Activated naive CD4-positive, alpha-beta T cell treated with anti-CD3 and anti-CD28 coated beads, Interleukin-2, amount 50 U/mL, for 72 hours (primary cell): ENCODE measurements around the gene NADSYN1. TPM values are rescaled to one million over a fixed set of nuclear protein-coding genes. Genes with fewer than 3 reads are reported as not detected.
"Not testable (repeated sequence)": the region's sequence is repeated elsewhere in the genome, so short reads cannot be mapped to it uniquely, and the experiment has no call there.

Source experiments
- ATAC-seq, 2 donors: fragments of 150-1000 bp; cut with Tn5 transposase; 2 replicates each; pipeline ENCODE4 v1.10.0; 2021; ENCODE audit warnings: mild to moderate bottlenecking in 2 of 2, moderate library complexity in 2 of 2
- DNase-seq, 2 donors: peaks; one replicate each; pipeline ENCODE4 v3.0.0; 2021 to 2022; ENCODE audit warnings: low spot score in 2 of 2
- H3K27ac Mint-ChIP-seq, 2 donors: one replicate each; pipeline ENCODE4 v1.8.0; 2022; ENCODE audit warnings: mild to moderate bottlenecking in 2 of 2, mixed read lengths in 2 of 2
- H3K36me3 Mint-ChIP-seq, 2 donors: one replicate each; pipeline ENCODE4 v1.8.0; 2022; ENCODE audit warnings: mixed read lengths in 2 of 2
- H3K9me3 Mint-ChIP-seq, 2 donors: one replicate each; pipeline ENCODE4 v1.8.0; 2022; ENCODE audit warnings: mixed read lengths in 2 of 2
- total RNA-seq, 2 donors: library from RNA; stranded (reverse); gene quantifications; one replicate each; pipeline ENCODE4 v1.2.3, GENCODE V29; 2022

Gene NADSYN1
- total RNA-seq, 2 donors from 2014 or later, result 102 to 135 TPM

DNA sequence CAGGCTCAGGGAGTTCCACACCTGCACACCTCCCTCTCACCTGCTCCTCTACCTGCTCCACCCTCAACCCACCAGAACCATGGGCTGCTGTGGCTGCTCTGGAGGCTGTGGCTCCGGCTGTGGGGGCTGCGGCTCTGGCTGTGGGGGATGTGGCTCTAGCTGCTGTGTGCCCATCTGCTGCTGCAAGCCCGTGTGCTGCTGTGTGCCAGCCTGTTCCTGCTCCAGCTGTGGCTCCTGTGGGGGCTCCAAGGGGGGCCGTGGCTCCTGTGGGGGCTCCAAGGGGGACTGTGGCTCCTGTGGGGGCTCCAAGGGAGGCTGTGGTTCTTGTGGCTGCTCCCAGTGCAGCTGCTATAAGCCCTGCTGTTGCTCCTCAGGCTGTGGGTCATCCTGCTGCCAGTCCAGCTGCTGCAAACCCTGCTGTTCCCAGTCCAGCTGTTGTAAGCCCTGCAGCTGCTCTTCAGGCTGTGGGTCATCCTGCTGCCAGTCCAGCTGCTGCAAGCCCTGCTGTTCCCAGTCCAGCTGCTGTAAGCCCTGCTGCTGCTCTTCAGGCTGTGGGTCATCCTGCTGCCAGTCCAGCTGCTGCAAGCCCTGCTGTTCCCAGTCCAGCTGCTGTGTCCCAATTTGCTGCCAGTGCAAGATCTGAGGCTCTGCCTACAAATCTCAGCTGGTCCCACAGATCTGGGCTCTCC lies 85.1 kb downstream of the NADSYN1 start, which contains the start of gene KRTAP5-8:
Gene KRTAP5-8, plus strand, starts transcription at position 49 of the 689 bp plus-strand sequence. Its CDS starts 31 bp downstream, at position 80.
- H3K36me3 Mint-ChIP-seq, result peaks cover 15 to 17% of the 10 kb centered on the region in 2 donors

DNA sequence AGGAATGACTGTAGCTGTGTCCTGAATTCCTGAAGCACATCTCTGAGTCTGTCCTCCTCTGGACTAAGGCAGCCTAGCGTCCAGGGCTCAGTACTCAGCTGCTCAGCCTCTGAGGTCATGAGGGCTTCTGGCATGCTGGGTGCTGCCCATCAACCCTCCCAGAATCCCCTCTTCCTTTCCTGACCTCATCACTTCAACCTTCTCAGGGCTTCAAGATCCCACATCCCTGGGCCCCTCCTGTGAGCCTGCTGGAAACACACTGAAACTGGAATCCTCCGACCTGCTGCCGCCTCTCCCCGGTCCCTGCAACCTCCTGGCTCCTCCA lies 85.6 kb downstream of the NADSYN1 start:
- no peak for ATAC-seq
- DNase-seq, result no peak
- H3K9me3 Mint-ChIP-seq, result peaks cover 11 to 16% of the 10 kb centered on the region in 2 donors
- H3K27ac Mint-ChIP-seq, result no peak overlapping the region
- peaks cover 15 to 20% of the 10 kb centered on the region in 2 donors for H3K36me3 Mint-ChIP-seq

More for the DNA sequence above, 85.1 kb downstream of the NADSYN1 start, which contains the start of gene KRTAP5-8:
- not testable (repeated sequence) for DNase-seq, ATAC-seq
- Mint-ChIP-seq H3K9me3 (peaks cover 11 to 16% of the 10 kb centered on the region in 2 donors), H3K27ac (peak within 1 kb of the TSS in 1 of 2 donors; percentile 53)

DNA sequence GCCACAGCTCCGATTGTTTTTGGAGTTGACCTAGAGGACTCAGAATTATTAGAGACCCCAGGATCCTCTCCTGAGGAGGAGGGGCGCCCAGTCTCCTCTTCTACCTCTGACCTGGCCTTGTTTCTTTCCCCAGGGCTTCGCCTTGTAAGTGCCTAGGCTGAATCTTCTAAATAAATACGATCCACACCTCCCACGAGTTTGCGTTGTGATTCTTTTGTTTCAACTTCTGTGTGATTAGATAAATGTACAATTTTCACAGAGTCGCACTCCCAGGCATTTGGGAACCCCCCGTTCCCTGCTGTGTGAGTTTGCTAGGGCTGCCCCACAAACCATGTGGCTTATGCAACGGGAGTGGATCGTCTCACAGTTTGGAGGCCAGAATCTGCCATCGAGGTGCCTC lies 86.0 kb downstream of the NADSYN1 start:
- Mint-ChIP-seq H3K36me3 (peaks cover 15 to 20% of the 10 kb centered on the region in 2 donors), H3K9me3 (peaks cover 11 to 16% of the 10 kb centered on the region in 2 donors), H3K27ac (no peak overlapping the region)
- ATAC-seq (no peak), DNase-seq (no peak)

DNA sequence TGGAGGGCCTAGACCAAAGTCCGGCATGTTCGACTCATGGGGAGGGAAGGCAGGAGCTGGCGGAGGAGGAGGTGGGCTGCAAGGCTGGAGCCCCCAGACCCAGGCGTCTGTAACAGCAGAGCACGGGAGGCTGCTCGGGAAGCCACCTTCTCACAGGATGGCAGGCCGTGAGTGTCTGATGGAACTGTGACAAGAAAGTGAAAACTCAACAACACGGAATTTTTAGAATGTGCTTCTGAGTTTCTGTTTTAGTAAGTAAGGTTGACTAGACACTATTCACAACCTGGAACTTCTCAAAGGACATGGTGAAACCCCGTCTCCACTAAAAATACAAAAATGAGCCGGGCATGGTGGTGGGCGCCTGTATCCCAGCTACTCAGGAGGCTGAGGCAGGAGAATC lies 87.0 kb downstream of the NADSYN1 start:
- H3K27ac Mint-ChIP-seq, DNase-seq, ATAC-seq: not testable (repeated sequence)
- Mint-ChIP-seq H3K36me3 (peaks cover 15 to 20% of the 10 kb centered on the region in 2 donors), H3K9me3 (peaks cover 11 to 16% of the 10 kb centered on the region in 2 donors)

DNA sequence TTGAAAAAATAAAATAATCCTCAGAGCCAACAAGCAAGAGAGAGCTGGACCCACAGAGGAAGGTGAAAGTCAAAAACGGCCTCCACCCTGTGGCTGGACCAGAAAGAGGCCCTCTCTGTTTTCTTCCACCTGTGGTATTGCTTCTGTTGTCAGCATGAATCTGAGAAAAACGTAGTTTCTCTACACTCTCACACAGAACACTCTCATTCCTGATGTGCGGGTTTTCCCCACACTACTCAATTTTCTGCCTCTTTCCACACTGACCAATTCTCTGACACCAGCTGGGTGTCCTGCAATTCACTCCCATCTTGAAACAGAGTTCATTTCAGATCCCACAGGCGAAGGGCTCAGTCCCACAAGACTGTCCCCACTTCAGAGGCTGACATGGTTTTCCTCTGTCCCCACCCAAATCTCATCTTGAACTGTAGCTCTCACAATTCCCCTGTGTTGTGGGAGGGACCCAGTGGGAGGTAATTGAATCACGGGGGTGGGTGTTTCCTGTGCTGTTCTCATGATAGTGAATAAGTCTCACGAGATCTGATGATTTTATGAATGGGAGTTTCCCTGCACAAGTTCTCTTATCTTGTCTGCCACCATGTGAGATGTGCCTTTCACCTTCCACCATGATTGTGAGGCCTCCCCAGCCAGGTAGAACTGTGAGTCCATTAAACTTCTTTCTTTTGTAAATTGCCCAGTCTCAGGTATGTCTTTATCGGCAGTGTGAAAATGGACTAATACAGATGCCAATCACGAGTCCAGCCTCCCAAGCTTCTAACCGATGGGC lies 87.7 kb downstream of the NADSYN1 start:
- H3K36me3 Mint-ChIP-seq, result peaks cover 15 to 20% of the 10 kb centered on the region in 2 donors
- not testable (repeated sequence) for DNase-seq
- peaks cover 11 to 16% of the 10 kb centered on the region in 2 donors for H3K9me3 Mint-ChIP-seq
- peak; percentile 50 to 56 for ATAC-seq
- H3K27ac Mint-ChIP-seq, result peak overlapping the region in 1 of 2 donors; percentile 26

DNA sequence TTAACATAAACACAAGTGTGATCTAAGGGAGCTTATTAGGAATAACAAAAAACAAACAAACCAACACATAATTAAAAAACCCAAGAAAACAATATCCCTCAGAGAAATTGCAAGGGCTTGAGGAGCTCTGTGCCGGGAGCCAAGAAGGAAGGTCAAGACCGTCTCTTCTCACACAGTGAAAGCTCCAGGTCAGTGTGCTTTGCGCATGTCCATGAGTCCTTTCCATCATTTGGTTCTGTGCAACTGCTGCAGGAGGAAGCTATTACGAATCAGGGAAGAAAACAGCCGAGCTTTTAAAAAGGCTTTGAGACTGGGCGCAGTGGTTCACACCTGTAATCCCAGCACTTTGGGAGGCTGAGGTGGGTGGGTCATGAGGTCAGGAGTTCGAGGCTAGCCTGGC lies 89.4 kb downstream of the NADSYN1 start:
- ATAC-seq, result no peak
- no peak for DNase-seq
- Mint-ChIP-seq H3K36me3 (peaks cover 11 to 20% of the 10 kb centered on the region in 2 donors), H3K9me3 (peaks cover 11 to 16% of the 10 kb centered on the region in 2 donors), H3K27ac (peak overlapping the region in 1 of 2 donors; percentile 58)

DNA sequence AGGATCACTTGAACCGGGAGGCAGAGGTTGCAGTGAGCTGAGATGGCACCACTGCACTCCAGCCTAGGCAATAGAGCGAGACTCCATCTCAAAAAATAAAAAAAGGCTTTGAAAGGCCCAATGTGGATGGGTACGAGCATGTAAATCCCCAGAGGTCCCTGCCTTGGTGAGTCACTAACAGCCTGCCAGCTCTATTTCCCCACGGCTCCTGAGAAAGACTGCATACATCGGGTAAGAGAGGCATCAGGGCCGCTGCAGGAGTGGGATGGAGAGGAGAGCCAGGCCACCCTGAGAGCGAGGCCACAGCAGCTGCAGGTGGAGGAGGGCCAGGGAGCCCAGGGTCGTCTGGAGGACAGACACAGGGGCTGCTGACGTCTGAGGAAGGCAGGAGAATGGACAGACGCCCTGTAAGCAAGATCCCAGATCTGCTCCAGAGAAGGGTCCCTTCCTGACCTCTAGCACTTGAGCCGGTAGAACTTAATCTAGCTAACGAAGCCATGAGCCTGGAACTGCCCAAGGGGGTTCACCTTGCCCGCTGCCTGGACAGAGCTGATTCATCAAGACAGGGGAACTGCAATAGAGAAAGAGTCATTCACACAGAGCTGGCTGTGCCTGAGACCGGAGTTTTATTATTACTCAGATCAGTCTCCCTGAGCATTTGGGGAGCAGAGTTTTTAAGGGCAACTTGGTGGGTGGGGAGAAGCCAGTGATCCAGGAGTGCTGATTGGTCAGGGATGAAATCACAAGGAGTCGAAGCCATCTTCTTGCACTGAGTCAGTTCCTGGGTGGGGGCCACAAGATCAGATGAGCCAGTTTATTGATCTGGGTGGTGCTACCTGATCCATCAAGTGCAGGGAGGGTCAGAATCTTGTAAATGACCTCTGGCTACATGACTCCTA lies 90.1 kb downstream of the NADSYN1 start:
- peaks cover 11 to 20% of the 10 kb centered on the region in 2 donors for H3K36me3 Mint-ChIP-seq
- DNase-seq (peak in 1 of 2 donors; percentile 63), ATAC-seq (peak; percentile 28 to 82)
- H3K27ac Mint-ChIP-seq, result peak overlapping the region; percentile 31 to 58
- peaks cover 11 to 16% of the 10 kb centered on the region in 2 donors for H3K9me3 Mint-ChIP-seq

DNA sequence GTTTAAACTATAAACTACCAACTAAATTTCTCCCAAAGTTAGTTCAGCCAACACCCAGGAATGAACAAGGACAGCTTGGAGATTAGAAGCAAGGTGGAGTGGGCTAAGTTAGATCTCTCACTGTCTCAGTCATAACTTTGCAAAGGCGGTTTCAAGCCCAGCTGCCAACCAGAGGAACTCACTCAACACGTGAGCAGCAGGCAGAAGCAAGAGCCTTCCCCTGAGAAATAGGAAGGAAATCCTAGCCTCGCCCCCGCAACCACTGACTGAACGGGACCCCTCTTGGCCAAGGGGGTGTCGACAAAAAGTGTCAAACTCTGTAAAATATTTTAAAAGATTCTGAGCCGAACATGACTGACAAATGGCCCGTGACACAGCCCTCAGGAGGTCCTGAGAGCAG lies 90.9 kb downstream of the NADSYN1 start:
- Mint-ChIP-seq H3K9me3 (peaks cover 11 to 16% of the 10 kb centered on the region in 2 donors), H3K36me3 (peaks cover 11 to 20% of the 10 kb centered on the region in 2 donors), H3K27ac (peak overlapping the region in 1 of 2 donors; percentile 32)
- no peak for DNase-seq
- peak in 1 of 2 donors; percentile 20 for ATAC-seq

DNA sequence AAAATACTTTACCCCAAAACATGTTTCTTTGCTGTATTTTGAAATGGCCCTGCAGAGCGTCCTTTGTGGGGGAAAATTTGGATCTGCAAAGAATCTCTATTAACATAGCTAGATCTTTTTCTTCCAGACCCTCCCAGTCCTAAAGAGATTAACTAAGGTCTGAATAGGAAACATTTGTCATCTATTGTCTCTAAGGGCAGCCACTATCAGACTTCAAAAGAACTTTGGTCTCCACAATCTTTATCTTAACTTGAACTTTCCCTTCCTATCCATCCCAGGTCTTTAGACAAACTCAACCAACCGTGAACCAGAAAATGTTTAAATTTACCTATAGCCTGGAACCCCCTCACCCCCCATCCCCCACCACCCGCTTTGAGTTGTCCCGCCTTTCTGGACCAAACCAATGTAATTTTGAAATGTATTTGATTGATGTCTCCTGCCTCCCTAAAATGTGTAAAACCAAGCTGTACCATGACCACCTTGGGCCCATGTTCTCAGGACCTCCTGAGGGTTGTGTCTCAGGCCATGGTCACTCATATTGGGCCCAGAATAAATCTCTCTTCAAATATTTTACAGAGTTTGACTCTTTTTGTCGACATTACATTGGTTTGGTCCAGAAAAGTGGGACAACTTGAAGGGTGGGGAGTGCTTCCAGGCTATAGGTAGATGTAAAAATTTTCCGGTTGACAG lies 91.7 kb downstream of the NADSYN1 start:
- DNase-seq (no peak), ATAC-seq (no peak)
- peak overlapping the region in 1 of 2 donors; percentile 32 for H3K27ac Mint-ChIP-seq
- H3K9me3 Mint-ChIP-seq, result peaks cover 11 to 16% of the 10 kb centered on the region in 2 donors
- H3K36me3 Mint-ChIP-seq, result peaks cover 11 to 20% of the 10 kb centered on the region in 2 donors

DNA sequence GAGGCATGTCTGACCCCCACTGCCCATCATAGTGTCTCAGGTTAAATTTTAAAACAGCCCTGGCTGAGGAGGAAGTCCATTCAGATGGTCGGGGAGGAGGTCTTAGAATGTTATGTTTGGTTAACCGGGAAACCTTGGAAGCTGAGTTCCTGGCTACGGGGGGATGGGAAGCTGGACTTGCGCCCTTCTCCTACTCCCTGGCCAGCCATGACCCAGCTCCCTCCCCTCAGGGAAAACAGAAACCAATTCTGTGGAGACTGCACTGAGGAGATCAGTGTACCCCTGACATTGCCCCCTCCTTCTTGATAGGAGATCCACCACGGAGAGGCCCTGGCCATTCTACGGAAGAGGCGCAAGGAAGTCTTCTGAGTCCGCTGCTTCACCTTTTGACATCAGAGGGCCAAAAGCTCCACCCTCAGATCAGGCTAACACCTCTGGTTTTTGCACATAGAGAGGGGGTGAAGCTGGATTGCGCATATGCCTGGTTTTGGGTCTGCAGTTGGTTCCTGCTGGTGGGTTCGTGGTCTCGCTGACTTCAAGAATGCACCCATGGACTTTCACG lies 92.5 kb downstream of the NADSYN1 start:
- H3K27ac Mint-ChIP-seq, result no peak overlapping the region
- ATAC-seq, result no peak
- H3K36me3 Mint-ChIP-seq, result peaks cover 11 to 20% of the 10 kb centered on the region in 2 donors
- DNase-seq, result no peak
- H3K9me3 Mint-ChIP-seq, result peaks cover 11 to 16% of the 10 kb centered on the region in 2 donors

DNA sequence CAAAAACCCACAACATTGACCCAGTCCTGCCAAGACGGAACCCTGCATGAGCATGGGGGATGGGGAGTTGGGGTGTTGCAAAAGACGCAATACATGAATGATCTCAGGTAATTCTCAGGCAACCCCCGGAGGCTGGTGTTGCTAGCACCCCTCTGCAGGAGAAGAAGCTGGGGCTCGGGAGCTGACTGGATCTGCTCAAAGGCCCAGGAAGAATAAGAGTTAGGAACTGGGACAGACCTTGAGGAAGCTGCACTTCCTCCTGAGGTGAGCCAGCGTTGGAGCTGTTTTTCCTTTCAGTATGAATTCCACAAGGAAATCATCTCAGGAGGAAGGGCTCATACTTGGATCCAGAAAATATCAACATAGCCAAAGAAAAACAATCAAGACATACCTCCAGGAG lies 95.1 kb downstream of the NADSYN1 start, which contains the start of gene KRTAP5-9:
Gene KRTAP5-9, plus strand, starts transcription at position 301 of the 400 bp plus-strand sequence. CDS start 238 bp downstream, outside the sequence.
- peaks cover 0 to 3% of the 10 kb centered on the region in 2 donors for H3K36me3 Mint-ChIP-seq
- no peak within 1 kb of the TSS for H3K27ac Mint-ChIP-seq
- H3K9me3 Mint-ChIP-seq, result no peaks in the 10 kb centered on the region
- ATAC-seq (no peak), DNase-seq (no peak)

DNA sequence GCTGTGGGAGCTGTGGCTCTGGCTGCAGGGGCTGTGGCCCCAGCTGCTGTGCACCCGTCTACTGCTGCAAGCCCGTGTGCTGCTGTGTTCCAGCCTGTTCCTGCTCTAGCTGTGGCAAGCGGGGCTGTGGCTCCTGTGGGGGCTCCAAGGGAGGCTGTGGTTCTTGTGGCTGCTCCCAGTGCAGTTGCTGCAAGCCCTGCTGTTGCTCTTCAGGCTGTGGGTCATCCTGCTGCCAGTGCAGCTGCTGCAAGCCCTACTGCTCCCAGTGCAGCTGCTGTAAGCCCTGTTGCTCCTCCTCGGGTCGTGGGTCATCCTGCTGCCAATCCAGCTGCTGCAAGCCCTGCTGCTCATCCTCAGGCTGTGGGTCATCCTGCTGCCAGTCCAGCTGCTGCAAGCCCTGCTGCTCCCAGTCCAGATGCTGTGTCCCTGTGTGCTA lies 95.7 kb downstream of the NADSYN1 start:
- ATAC-seq (no peak), DNase-seq (no peak)
- Mint-ChIP-seq H3K9me3 (no peaks in the 10 kb centered on the region), H3K27ac (no peak overlapping the region), H3K36me3 (no peaks in the 10 kb centered on the region)
